ACHN (cell line): ENCODE data around the gene ACMSD.
"Not testable (repeated sequence)": the region's sequence is repeated elsewhere in the genome, so short reads cannot be mapped to it uniquely, and the experiment has no call there.

Experiments used
- DNase-seq: peaks from one replicate; pipeline ENCODE4 v3.0.0-alpha.2; 2015
- in situ Hi-C: cut with HindIII; loops from 2 replicates; pipeline ENCODE4 v1.10.0; 2017; ENCODE audit warnings: low sequenced_read_pairs, low pct_ligation_motif_present, low pct_unique_long_range_greater_than_20kb

The ACMSD gene

GRCh38 chr2:134838143-134838620 lies at the start of gene ACMSD:
Gene ACMSD (plus strand): TSS chr2:134838616. CDS start chr2:134838683, 67 bp downstream.
- in situ Hi-C loops = no loop called here

GRCh38 chr2:134790487-134790886 lies 47.9 kb upstream of the ACMSD start:
- in situ Hi-C loops = no loop called here
- DNase-seq = no peak

More at GRCh38 chr2:134838143-134838620, at the start of gene ACMSD:
- DNase-seq = peak; percentile 72

GRCh38 chr2:134791616-134792015 lies 46.8 kb upstream of the ACMSD start:
- DNase-seq = no peak

GRCh38 chr2:134792186-134792585 lies 46.2 kb upstream of the ACMSD start:
- in situ Hi-C loops = no loop called here
- no peak for DNase-seq

More at GRCh38 chr2:134791616-134792015, 46.8 kb upstream of the ACMSD start:
- in situ Hi-C loops = no loop called here

- DNase-seq = no peak
- in situ Hi-C loops = no loop called here
These were observed 42.7 kb upstream of the ACMSD start for GRCh38 chr2:134795765-134796164.

- DNase-seq = no peak
- in situ Hi-C loops = no loop called here
These were observed 42.0 kb upstream of the ACMSD start for GRCh38 chr2:134796373-134796772.

- in situ Hi-C loops = no loop called here
- no peak for DNase-seq
These were observed 38.5 kb upstream of the ACMSD start for GRCh38 chr2:134799936-134800335.

- in situ Hi-C loops = no loop called here
- no peak for DNase-seq
These were observed 38.1 kb upstream of the ACMSD start for GRCh38 chr2:134800341-134800740.

- DNase-seq, in situ Hi-C loops: not testable (repeated sequence)
These were observed 34.6 kb upstream of the ACMSD start for GRCh38 chr2:134803609-134804405.

- in situ Hi-C loops = no loop called here
These were observed 22.7 kb upstream of the ACMSD start for GRCh38 chr2:134815741-134816140.

GRCh38 chr2:134818321-134818720 lies 20.1 kb upstream of the ACMSD start:
- no peak for DNase-seq
- in situ Hi-C loops = no loop called here

More at GRCh38 chr2:134815741-134816140, 22.7 kb upstream of the ACMSD start:
- no peak for DNase-seq

GRCh38 chr2:134819334-134819733 lies 19.1 kb upstream of the ACMSD start:
- in situ Hi-C loops = no loop called here
- peak; percentile 82 for DNase-seq

- DNase-seq = no peak
- in situ Hi-C loops = no loop called here
These were observed 15.0 kb upstream of the ACMSD start for GRCh38 chr2:134823431-134823830.

- in situ Hi-C loops = no loop called here
These were observed 14.6 kb upstream of the ACMSD start for GRCh38 chr2:134823832-134824231.

GRCh38 chr2:134825716-134826115 lies 12.7 kb upstream of the ACMSD start:
- in situ Hi-C loops, DNase-seq: not testable (repeated sequence)

More at GRCh38 chr2:134823832-134824231, 14.6 kb upstream of the ACMSD start:
- DNase-seq = no peak

GRCh38 chr2:134835471-134835870 lies 2.9 kb upstream of the ACMSD start:
- in situ Hi-C loops = no loop called here
- DNase-seq = peak; percentile 31

- peak; percentile 97 for DNase-seq
- in situ Hi-C loops = no loop called here
These were observed 1.4 kb upstream of the ACMSD start for GRCh38 chr2:134836986-134837385.

GRCh38 chr2:134839649-134840048 lies 1.2 kb downstream of the ACMSD start:
- in situ Hi-C loops = no loop called here
- peak; percentile 89 for DNase-seq

GRCh38 chr2:134842930-134843490 lies 4.6 kb downstream of the ACMSD start:
- DNase-seq = no peak
- in situ Hi-C loops = no loop called here

GRCh38 chr2:134843968-134844367 lies 5.6 kb downstream of the ACMSD start:
- no peak for DNase-seq
- in situ Hi-C loops = no loop called here
